Measurements from ENCODE around the gene COL9A3. TPM values are rescaled to one million over a fixed set of nuclear protein-coding genes. Genes with fewer than 3 reads are reported as not detected.

Gene COL9A3
- total RNA-seq, 1 experiment from 2014 or later = not detected

DNA sequence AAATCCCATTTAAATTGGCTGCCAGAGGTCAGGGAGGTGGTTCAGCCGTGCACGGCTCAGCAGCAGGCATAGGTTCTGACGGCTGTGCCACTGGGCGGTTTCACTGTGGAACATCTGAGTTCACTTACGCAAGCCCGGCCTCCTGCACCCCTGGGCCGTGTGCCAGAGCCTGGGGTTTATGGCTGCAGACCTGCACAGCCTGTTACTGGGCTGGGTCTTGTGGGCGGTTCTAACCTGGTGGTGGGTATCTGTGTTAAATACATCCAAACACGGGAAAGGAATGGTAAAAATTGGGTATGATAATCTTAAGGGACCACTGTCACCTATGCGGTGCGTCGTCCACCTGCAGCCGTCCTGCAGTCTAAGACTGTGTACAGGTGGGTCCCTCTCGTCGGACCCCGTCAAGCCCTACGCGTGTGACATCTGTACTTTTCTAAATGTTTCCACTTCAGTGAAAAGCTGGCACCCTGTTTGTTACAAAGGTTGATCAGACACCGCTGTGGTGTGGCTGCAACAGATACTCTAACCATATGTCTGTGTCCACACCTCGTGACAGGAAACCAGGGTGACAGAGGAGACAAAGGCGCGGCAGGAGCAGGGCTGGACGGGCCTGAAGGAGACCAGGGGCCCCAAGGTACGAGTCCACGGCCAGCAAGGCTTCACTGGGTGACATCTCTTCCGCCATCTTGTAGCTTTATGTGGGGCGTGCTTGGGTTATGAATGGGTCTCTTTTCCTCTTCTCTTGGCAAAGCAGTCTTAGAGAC is 21.5 kb downstream of the COL9A3 start:
- CTCF ChIA-PET = interaction anchor here (0.6 kb wide), 1 partner anchor 385 kb away, joined by 3 read pairs; no protein-coding TSS in a partner anchor
- peak; percentile 90 for DNase-seq (ENCODE audit: unreplicated experiment)
- POLR2A ChIA-PET = interaction anchor here (1.0 to 1.2 kb wide), 2 partner anchors 19 to 46 kb away, joined by 3 read pairs; no protein-coding TSS in a partner anchor
- peaks cover 7% of the 10 kb centered on the region for H3K4me1 Mint-ChIP-seq (ENCODE audit: insufficient read depth, unreplicated experiment)
- H3K36me3 Mint-ChIP-seq (ENCODE audit: insufficient read depth, unreplicated experiment) = peaks cover 5% of the 10 kb centered on the region
- TF ChIP-seq, protein P1, sequence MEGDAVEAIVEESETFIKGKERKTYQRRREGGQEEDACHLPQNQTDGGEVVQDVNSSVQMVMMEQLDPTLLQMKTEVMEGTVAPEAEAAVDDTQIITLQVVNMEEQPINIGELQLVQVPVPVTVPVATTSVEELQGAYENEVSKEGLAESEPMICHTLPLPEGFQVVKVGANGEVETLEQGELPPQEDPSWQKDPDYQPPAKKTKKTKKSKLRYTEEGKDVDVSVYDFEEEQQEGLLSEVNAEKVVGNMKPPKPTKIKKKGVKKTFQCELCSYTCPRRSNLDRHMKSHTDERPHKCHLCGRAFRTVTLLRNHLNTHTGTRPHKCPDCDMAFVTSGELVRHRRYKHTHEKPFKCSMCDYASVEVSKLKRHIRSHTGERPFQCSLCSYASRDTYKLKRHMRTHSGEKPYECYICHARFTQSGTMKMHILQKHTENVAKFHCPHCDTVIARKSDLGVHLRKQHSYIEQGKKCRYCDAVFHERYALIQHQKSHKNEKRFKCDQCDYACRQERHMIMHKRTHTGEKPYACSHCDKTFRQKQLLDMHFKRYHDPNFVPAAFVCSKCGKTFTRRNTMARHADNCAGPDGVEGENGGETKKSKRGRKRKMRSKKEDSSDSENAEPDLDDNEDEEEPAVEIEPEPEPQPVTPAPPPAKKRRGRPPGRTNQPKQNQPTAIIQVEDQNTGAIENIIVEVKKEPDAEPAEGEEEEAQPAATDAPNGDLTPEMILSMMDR (IDR thresholded peaks at IDR 0.05; ENCODE audit: unreplicated experiment) = no peak
- no peaks in the 10 kb centered on the region for H3K27me3 Mint-ChIP-seq (ENCODE audit: insufficient read depth, unreplicated experiment)
- H3K9me3 Mint-ChIP-seq (ENCODE audit: unreplicated experiment) = no peaks in the 10 kb centered on the region
- H3K27ac Mint-ChIP-seq (ENCODE audit: low read depth, unreplicated experiment) = no peak overlapping the region
- no peak overlapping the region for H3K4me3 Mint-ChIP-seq (ENCODE audit: unreplicated experiment)
- intact Hi-C loops (cut with micrococcal nuclease) = no loop called here
- no TSS peak for BruUV-seq (replicated peaks)

DNA sequence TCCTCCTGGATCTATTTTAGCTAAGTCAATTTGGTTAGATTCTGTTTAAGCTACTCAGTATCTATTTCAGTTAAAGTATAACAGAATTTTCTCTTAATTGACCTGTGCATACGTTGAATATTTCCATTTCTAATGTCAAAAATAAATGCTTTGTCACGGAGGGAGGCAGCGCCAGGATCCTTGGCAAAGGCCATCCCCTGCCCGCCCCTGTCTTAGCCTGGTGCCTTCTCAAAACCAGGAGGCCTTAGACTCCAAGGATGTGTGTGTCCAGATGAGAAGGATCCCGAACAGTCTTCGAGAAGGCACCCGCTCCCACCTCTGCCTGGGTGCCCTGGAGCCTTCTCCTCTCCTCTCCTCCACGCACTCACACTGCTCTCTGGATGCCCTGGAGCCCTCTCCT is 22.4 kb downstream of the COL9A3 start:
- Mint-ChIP-seq H3K27ac (ENCODE audit: low read depth, unreplicated experiment) (no peak overlapping the region), H3K36me3 (ENCODE audit: insufficient read depth, unreplicated experiment) (peaks cover 5% of the 10 kb centered on the region), H3K4me1 (ENCODE audit: insufficient read depth, unreplicated experiment) (peaks cover 15% of the 10 kb centered on the region), H3K27me3 (ENCODE audit: insufficient read depth, unreplicated experiment) (no peaks in the 10 kb centered on the region), H3K4me3 (ENCODE audit: unreplicated experiment) (no peak overlapping the region), H3K9me3 (ENCODE audit: unreplicated experiment) (no peaks in the 10 kb centered on the region)
- CTCF ChIA-PET = interaction anchor here (0.6 kb wide), 1 partner anchor 384 kb away, joined by 3 read pairs; no protein-coding TSS in a partner anchor
- POLR2A ChIA-PET = interaction anchor here (0.6 to 1.2 kb wide), 4 partner anchors 20 to 45 kb away, joined by 3 to 5 read pairs (median 3); no protein-coding TSS in a partner anchor
- TF ChIP-seq, protein P1 (IDR thresholded peaks at IDR 0.05; ENCODE audit: unreplicated experiment) = no peak
- DNase-seq (ENCODE audit: unreplicated experiment) = no peak
- intact Hi-C loops (cut with micrococcal nuclease) = no loop called here
- BruUV-seq (replicated peaks) = no TSS peak

DNA sequence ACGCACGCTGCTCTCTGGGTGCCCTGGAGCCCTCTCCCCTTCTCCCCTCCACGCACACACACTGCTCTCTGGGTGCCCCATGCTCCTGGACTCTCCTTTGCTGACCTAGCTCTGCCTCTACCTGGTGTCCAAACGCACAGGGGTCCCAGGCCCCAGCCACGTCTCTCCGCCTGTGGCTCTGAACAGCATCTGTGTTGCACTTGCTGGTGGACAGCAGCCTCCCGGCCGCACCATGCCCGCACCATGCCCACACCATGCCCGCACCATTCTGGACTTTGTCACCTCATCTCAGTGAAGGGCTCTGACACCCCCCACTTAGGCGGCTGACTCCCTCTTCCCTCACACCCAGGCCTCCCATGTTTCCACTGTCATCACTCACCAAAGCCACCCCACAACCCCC is 23.0 kb downstream of the COL9A3 start:
- intact Hi-C loops (cut with micrococcal nuclease) = no loop called here
- Mint-ChIP-seq H3K9me3 (ENCODE audit: unreplicated experiment) (no peaks in the 10 kb centered on the region), H3K4me1 (ENCODE audit: insufficient read depth, unreplicated experiment) (peaks cover 15% of the 10 kb centered on the region), H3K4me3 (ENCODE audit: unreplicated experiment) (no peak overlapping the region), H3K27ac (ENCODE audit: low read depth, unreplicated experiment) (no peak overlapping the region), H3K27me3 (ENCODE audit: insufficient read depth, unreplicated experiment) (no peaks in the 10 kb centered on the region), H3K36me3 (ENCODE audit: insufficient read depth, unreplicated experiment) (peaks cover 6% of the 10 kb centered on the region)
- TF ChIP-seq, protein P1 (IDR thresholded peaks at IDR 0.05; ENCODE audit: unreplicated experiment) = no peak
- POLR2A ChIA-PET = no interaction called here
- DNase-seq (ENCODE audit: unreplicated experiment) = no peak
- BruUV-seq (replicated peaks) = no TSS peak
- CTCF ChIA-PET = no interaction called here

DNA sequence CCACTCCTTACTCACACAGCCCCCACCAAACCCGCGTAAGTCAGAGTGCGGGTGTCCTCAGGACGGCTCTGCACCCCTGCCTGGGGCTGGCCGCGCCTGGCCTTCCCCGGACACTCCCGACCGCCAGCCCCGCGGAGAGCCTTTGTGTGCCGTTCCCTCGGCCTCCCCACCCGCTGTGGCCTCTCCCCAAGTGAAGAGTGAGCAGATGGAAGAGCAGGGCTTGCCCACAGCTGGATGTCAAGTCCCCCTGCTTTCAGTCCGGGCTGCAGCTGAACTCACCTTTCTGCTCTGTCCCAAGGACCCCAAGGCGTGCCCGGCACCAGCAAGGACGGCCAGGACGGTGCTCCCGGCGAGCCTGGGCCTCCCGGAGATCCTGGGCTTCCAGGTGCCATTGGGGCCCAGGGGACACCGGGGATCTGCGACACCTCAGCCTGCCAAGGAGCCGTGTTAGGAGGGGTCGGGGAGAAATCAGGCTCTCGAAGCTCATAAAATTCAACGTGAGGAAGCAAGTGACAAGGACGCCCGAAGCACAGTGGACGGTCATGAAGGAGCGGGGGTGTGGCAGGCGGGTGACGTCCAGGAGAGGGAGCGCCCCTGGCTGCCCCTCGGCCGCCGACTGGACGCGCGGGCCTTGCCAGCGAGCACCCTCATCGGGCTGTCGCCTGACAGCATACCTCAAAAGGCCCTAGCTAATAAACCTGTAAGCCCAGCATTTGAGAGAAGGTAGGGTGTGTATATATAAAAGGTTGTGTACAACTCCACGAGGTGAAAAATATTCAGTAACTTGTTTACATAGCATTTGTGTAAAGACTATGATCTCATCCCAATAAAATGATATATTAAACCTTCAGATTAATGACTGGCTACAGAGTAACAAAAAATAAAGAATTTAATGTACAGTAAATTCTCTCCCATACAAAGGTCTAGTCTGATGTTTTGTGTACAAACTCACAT is 23.7 kb downstream of the COL9A3 start:
- POLR2A ChIA-PET = no interaction called here
- BruUV-seq (replicated peaks) = no TSS peak
- intact Hi-C loops (cut with micrococcal nuclease) = no loop called here
- Mint-ChIP-seq H3K9me3 (ENCODE audit: unreplicated experiment) (no peaks in the 10 kb centered on the region), H3K4me3 (ENCODE audit: unreplicated experiment) (no peak overlapping the region), H3K27me3 (ENCODE audit: insufficient read depth, unreplicated experiment) (no peaks in the 10 kb centered on the region), H3K27ac (ENCODE audit: low read depth, unreplicated experiment) (no peak overlapping the region), H3K4me1 (ENCODE audit: insufficient read depth, unreplicated experiment) (peaks cover 15% of the 10 kb centered on the region), H3K36me3 (ENCODE audit: insufficient read depth, unreplicated experiment) (peaks cover 7% of the 10 kb centered on the region)
- TF ChIP-seq, protein P1 (IDR thresholded peaks at IDR 0.05; ENCODE audit: unreplicated experiment) = no peak
- CTCF ChIA-PET = interaction anchor here (0.6 to 1.4 kb wide), 2 partner anchors 132 to 169 kb away, joined by 3 to 6 read pairs; no protein-coding TSS in a partner anchor
- DNase-seq (ENCODE audit: unreplicated experiment) = no peak

Data from MCF 10A (cell line).